Neural cell (in vitro differentiated cells): ENCODE data around the gene YWHAH. TPM values are rescaled to one million over a fixed set of nuclear protein-coding genes. Genes with fewer than 3 reads are reported as not detected.

ENCODE experiments used
- H2AFZ ChIP-seq: fragments of 200-600, 300-800 bp; sonication (generic), shearing (Covaris generic); 2 replicates; pipeline ENCODE4 v1.6.0; 2014; ENCODE audit warnings: low read depth, mild to moderate bottlenecking, antibody characterized with exemption, low read length, moderate library complexity
- H3F3A ChIP-seq: fragments of 200-600 bp; shearing (Covaris generic); 2 replicates; pipeline ENCODE4 v1.6.1; 2016; ENCODE audit warnings: mild to moderate bottlenecking, moderate library complexity, mixed read lengths, antibody characterized with exemption, low read length; ENCODE audit not compliant: insufficient read depth, poor library complexity, severe bottlenecking
- H3K27ac ChIP-seq: fragments of 200-600, 300-800 bp; sonication (generic), shearing (Covaris generic); 2 replicates; pipeline ENCODE4 v1.5.1; 2014; ENCODE audit warnings: mild to moderate bottlenecking, low read length, moderate library complexity
- H3K27me3 ChIP-seq: fragments of 300-800, 200-600 bp; sonication (generic), shearing (Covaris generic); 2 replicates; pipeline ENCODE4 v1.6.0; 2014; ENCODE audit warnings: mild to moderate bottlenecking, low read depth, low read length, moderate library complexity; ENCODE audit not compliant: insufficient read depth
- H3K36me3 ChIP-seq: fragments of 300-800, 200-600 bp; sonication (generic), shearing (Covaris generic); 2 replicates; pipeline ENCODE4 v1.5.1; 2014; ENCODE audit warnings: mild to moderate bottlenecking, antibody characterized with exemption, low read length, moderate library complexity; ENCODE audit not compliant: insufficient read depth
- H3K4me2 ChIP-seq: fragments of 300-800, 200-600 bp; sonication (generic), shearing (Covaris generic); 2 replicates; pipeline ENCODE4 v1.6.0; 2014; ENCODE audit warnings: mild to moderate bottlenecking, low read length
- H3K4me3 ChIP-seq: fragments of 300-800, 200-600 bp; sonication (generic), shearing (Covaris generic); 2 replicates; pipeline ENCODE4 v1.5.1; 2014; ENCODE audit warnings: mild to moderate bottlenecking, low read length, moderate library complexity
- H3K79me2 ChIP-seq: fragments of 200-600 bp; shearing (Covaris generic); replicated peaks from 2 replicates; pipeline ENCODE4 v1.6.0; 2014; ENCODE audit warnings: mild to moderate bottlenecking, low read length, moderate library complexity; ENCODE audit not compliant: insufficient read depth
- H3K9ac ChIP-seq: fragments of 300-800, 200-600 bp; sonication (generic), shearing (Covaris generic); 2 replicates; pipeline ENCODE4 v1.6.1; 2016; ENCODE audit warnings: mild to moderate bottlenecking, low read length, mixed read lengths
- H3K9me2 ChIP-seq: fragments of 200-600 bp; shearing (Covaris generic); 2 replicates; pipeline ENCODE4 v1.6.1; 2016; ENCODE audit warnings: mild to moderate bottlenecking, low read length, mixed read lengths; ENCODE audit not compliant: insufficient read depth
- H3K9me3 ChIP-seq: fragments of 200-600, 300-800 bp; sonication (generic), shearing (Covaris generic); 2 replicates; pipeline ENCODE4 v1.6.1; 2016; ENCODE audit warnings: mild to moderate bottlenecking, mixed run types, low read length, moderate library complexity, mixed read lengths
- H4K20me1 ChIP-seq: fragments of 200-600 bp; shearing (Covaris generic); 2 replicates; pipeline ENCODE4 v1.6.1; 2016; ENCODE audit warnings: mild to moderate bottlenecking, mixed run types; ENCODE audit not compliant: insufficient read depth
- CTCF ChIP-seq: fragments of 450-650 bp; IDR thresholded peaks from 2 replicates; pipeline ENCODE4 v1.5.1; 2014; ENCODE audit warnings: antibody characterized with exemption, mild to moderate bottlenecking, moderate library complexity; ENCODE audit not compliant: poor library complexity, severe bottlenecking
- EP300 ChIP-seq: fragments of 450-650 bp; conservative IDR thresholded peaks from 2 replicates; pipeline ENCODE4 v1.6.1; 2014; ENCODE audit warnings: antibody characterized with exemption, mild to moderate bottlenecking, moderate library complexity; ENCODE audit not compliant: poor library complexity, severe bottlenecking
- EZH2 ChIP-seq: fragments of 200-600, 300-800 bp; shearing (Covaris generic), sonication (generic); IDR thresholded peaks from 2 replicates; pipeline ENCODE4 v1.6.1; 2014; ENCODE audit warnings: antibody characterized with exemption, low read length, borderline replicate concordance, mild to moderate bottlenecking; ENCODE audit not compliant: insufficient read depth, poor library complexity, severe bottlenecking
- MXI1 ChIP-seq: fragments of 450-650 bp; conservative IDR thresholded peaks from 2 replicates; pipeline ENCODE4 v1.6.1; 2014; ENCODE audit warnings: antibody characterized with exemption, mild to moderate bottlenecking; ENCODE audit not compliant: poor library complexity, severe bottlenecking
- POLR2AphosphoS5 ChIP-seq: IDR thresholded peaks from 2 replicates; pipeline ENCODE4 v1.6.1; 2012
- RAD21 ChIP-seq: fragments of 450-650 bp; conservative IDR thresholded peaks from 2 replicates; pipeline ENCODE4 v1.6.1; 2014; ENCODE audit warnings: antibody characterized with exemption, mild to moderate bottlenecking, moderate library complexity
- REST ChIP-seq: IDR thresholded peaks from 2 replicates; pipeline ENCODE4 v1.6.1; 2012; ENCODE audit warnings: borderline replicate concordance
- SMC3 ChIP-seq: fragments of 450-650 bp; conservative IDR thresholded peaks from 2 replicates; pipeline ENCODE4 v1.6.1; 2014; ENCODE audit warnings: antibody characterized with exemption, mild to moderate bottlenecking, moderate library complexity; ENCODE audit not compliant: poor library complexity
- TAF1 ChIP-seq: IDR thresholded peaks from 2 replicates; pipeline ENCODE4 v1.6.1; 2012; ENCODE audit warnings: low read depth
- polyA plus RNA-seq: library from polyadenylated mRNA; depleted of rRNA; stranded (reverse); fragments of >200 nt; gene quantifications from 2 replicates; pipeline ENCODE4 v1.2.3, GENCODE V29; 2014

YWHAH gene
- polyA plus RNA-seq, 1 donor from 2014 or later, result 300 TPM

- TF ChIP-seq REST (no peak), MXI1 (no peak), EZH2 (no peak)
- Histone ChIP-seq H3K4me2 (no peak overlapping the region), H3F3A (no peaks in the 10 kb centered on the region), H3K9me3 (no peaks in the 10 kb centered on the region), H3K27me3 (no peaks in the 10 kb centered on the region), H3K27ac (no peak overlapping the region), H4K20me1 (no peaks in the 10 kb centered on the region), H2AFZ (no peak overlapping the region), H3K79me2 (no peaks in the 10 kb centered on the region), H3K36me3 (no peaks in the 10 kb centered on the region), H3K9me2 (no peaks in the 10 kb centered on the region), H3K9ac (no peak overlapping the region), H3K4me3 (no peak overlapping the region)
Observed at GRCh38 chr22:31995807-31996206, 51.5 kb downstream of the YWHAH start.

GRCh38 chr22:31998784-31999385, 54.5 kb downstream of the YWHAH start:
- no peaks in the 10 kb centered on the region for H3F3A ChIP-seq
- no peak overlapping the region for H3K9ac ChIP-seq
- TF ChIP-seq MXI1 (no peak), POLR2AphosphoS5 (no peak), EZH2 (no peak), SMC3 (no peak), TAF1 (no peak), EP300 (no peak), CTCF (no peak), REST (no peak), RAD21 (no peak)
- H3K79me2 ChIP-seq, result no peaks in the 10 kb centered on the region
- no peaks in the 10 kb centered on the region for H3K36me3 ChIP-seq
- no peak overlapping the region for H3K4me2 ChIP-seq
- H3K9me3 ChIP-seq, result no peaks in the 10 kb centered on the region
- no peak overlapping the region for H2AFZ ChIP-seq
- H3K4me3 ChIP-seq, result no peak overlapping the region
- H4K20me1 ChIP-seq, result no peaks in the 10 kb centered on the region
- H3K9me2 ChIP-seq, result no peaks in the 10 kb centered on the region
- no peak overlapping the region for H3K27ac ChIP-seq
- no peaks in the 10 kb centered on the region for H3K27me3 ChIP-seq
